22Rv1 (cell line): ENCODE measurements around the gene KIF26B.

Experiments used
- CTCF ChIP-seq: fragments of 450-650 bp; IDR thresholded peaks from 2 replicates; pipeline ENCODE4 v1.5.1; 2017; ENCODE audit warnings: mild to moderate bottlenecking
- ZFX ChIP-seq: fragments of 450-650 bp; IDR thresholded peaks from 2 replicates; pipeline ENCODE4 v1.6.1; 2017; ENCODE audit warnings: antibody characterized with exemption, borderline replicate concordance

GRCh38 chr1:245378745-245379144 is 224.0 kb downstream of the KIF26B start:
- TF ChIP-seq CTCF (no peak), ZFX (no peak)
